IMR-90 (cell line): Measurements from ENCODE around the gene TBC1D4. TPM values are rescaled to one million over a fixed set of nuclear protein-coding genes. Genes with fewer than 3 reads are reported as not detected.

Experiments used
- ATAC-seq: fragments of 200-7000 bp; cut with Tn5 transposase; 2 replicates; pipeline ENCODE4 v1.9.1; 2020; ENCODE audit warnings: low read depth, mild to moderate bottlenecking, moderate library complexity
- BruUV-seq: library from RNA; stranded (reverse); fragments of 400-500 nt; replicated peaks from 2 replicates; lab custom pipeline; 2021; lab: Mats Ljungman, UMichigan
- CTCF ChIA-PET: fragments of 300-600 bp; formaldehyde crosslinking; extraction: SDS; loops from one replicate; lab custom pipeline; 2021; ENCODE audit warnings: antibody characterized with exemption; lab: Yijun Ruan, JAX
- POLR2A ChIA-PET: fragments of 300-600 bp; sonication (Branson Sonifier 250); formaldehyde crosslinking; loops from one replicate; lab custom pipeline; 2022; ENCODE audit warnings: antibody characterized with exemption; ENCODE audit not compliant: unreplicated experiment; lab: Charles Lee
- DNase-seq: peaks from one replicate; pipeline ENCODE4 v3.0.0; 2013
- H2AFZ ChIP-seq: replicated peaks from 2 replicates; pipeline ENCODE3; 2013; ENCODE audit warnings: low read length, mild to moderate bottlenecking; ENCODE audit not compliant: poor library complexity
- H2AK5ac ChIP-seq: 2 replicates; pipeline ENCODE4 v1.6.1; 2013; ENCODE audit warnings: low read depth, low read length, inconsistent platforms
- H2AK9ac ChIP-seq: replicated peaks from 2 replicates; pipeline ENCODE3; 2013; ENCODE audit warnings: mild to moderate bottlenecking, low read depth, low read length, moderate library complexity; ENCODE audit not compliant: poor library complexity
- H2BK120ac ChIP-seq: 2 replicates; pipeline ENCODE4 v1.6.1; 2013; ENCODE audit warnings: low read depth, low read length, inconsistent platforms
- H2BK15ac ChIP-seq: 3 replicates; pipeline ENCODE4 v1.6.1; 2013; ENCODE audit warnings: low read depth, low read length, inconsistent platforms
- H2BK20ac ChIP-seq: 2 replicates; pipeline ENCODE4 v1.6.1; 2013; ENCODE audit warnings: low read depth, mild to moderate bottlenecking, inconsistent platforms, low read length, moderate library complexity
- H2BK5ac ChIP-seq: 2 replicates; pipeline ENCODE4 v1.6.1; 2013; ENCODE audit warnings: mild to moderate bottlenecking, low read depth, low read length, inconsistent platforms; ENCODE audit not compliant: poor library complexity, severe bottlenecking
- H3K14ac ChIP-seq: replicated peaks from 2 replicates; pipeline ENCODE4 v1.6.1; 2013; ENCODE audit warnings: low read depth, low read length, inconsistent platforms
- H3K18ac ChIP-seq: 2 replicates; pipeline ENCODE4 v1.6.1; 2013; ENCODE audit warnings: low read depth, low read length, control low read depth
- H3K23ac ChIP-seq: 2 replicates; pipeline ENCODE4 v1.6.1; 2013; ENCODE audit warnings: low read depth, low read length, inconsistent platforms
- H3K27ac ChIP-seq: 2 replicates; pipeline ENCODE4 v1.5.1; 2013; ENCODE audit warnings: mild to moderate bottlenecking, control low read depth, low read length; ENCODE audit not compliant: insufficient read depth
- H3K27me3 ChIP-seq: 2 replicates; pipeline ENCODE4 v1.6.1; 2013; ENCODE audit warnings: low read length; ENCODE audit not compliant: control insufficient read depth, insufficient read depth
- H3K36me3 ChIP-seq: 2 replicates; pipeline ENCODE4 v1.6.1; 2013; ENCODE audit warnings: low read length, mixed read lengths; ENCODE audit not compliant: control insufficient read depth, insufficient read depth
- H3K4ac ChIP-seq: 2 replicates; pipeline ENCODE4 v1.6.1; 2013; ENCODE audit warnings: low read depth, low read length, inconsistent platforms
- H3K4me1 ChIP-seq: 2 replicates; pipeline ENCODE4 v1.6.1; 2013; ENCODE audit warnings: low read length, mixed read lengths; ENCODE audit not compliant: control insufficient read depth, insufficient read depth
- H3K4me2 ChIP-seq: 2 replicates; pipeline ENCODE4 v1.6.1; 2013; ENCODE audit warnings: low read depth, mild to moderate bottlenecking, control low read depth, low read length, moderate library complexity
- H3K4me3 ChIP-seq: 2 replicates; pipeline ENCODE4 v1.5.1; 2013; ENCODE audit warnings: low read depth, mild to moderate bottlenecking, control low read depth, low read length, moderate library complexity; ENCODE audit not compliant: insufficient read depth
- H3K56ac ChIP-seq: 2 replicates; pipeline ENCODE4 v1.6.1; 2013; ENCODE audit warnings: low read length, inconsistent platforms; ENCODE audit not compliant: insufficient read depth; ENCODE audit errors: extremely low read depth
- H3K79me1 ChIP-seq, 2 experiments: 2 replicates each; pipeline ENCODE4 v1.6.1; 2013; ENCODE audit warnings: low read length in 2 of 2, inconsistent platforms in 1 of 2, low read depth in 1 of 2
- H3K9ac ChIP-seq: 2 replicates; pipeline ENCODE4 v1.6.1; 2013; ENCODE audit warnings: low read depth, low read length, control low read depth
- H3K9me1 ChIP-seq: 2 replicates; pipeline ENCODE4 v1.6.1; 2013; ENCODE audit warnings: low read length, inconsistent platforms; ENCODE audit not compliant: insufficient read depth
- H3K9me3 ChIP-seq: 2 replicates; pipeline ENCODE4 v1.6.1; 2013; ENCODE audit warnings: low read length; ENCODE audit not compliant: control insufficient read depth, insufficient read depth
- H4K20me1 ChIP-seq: 2 replicates; pipeline ENCODE4 v1.6.1; 2013; ENCODE audit warnings: low read length, inconsistent platforms; ENCODE audit not compliant: insufficient read depth
- H4K5ac ChIP-seq: 2 replicates; pipeline ENCODE4 v1.6.1; 2013; ENCODE audit warnings: mild to moderate bottlenecking, low read depth, low read length, control low read depth
- H4K8ac ChIP-seq, 2 experiments: 2 replicates each; pipeline ENCODE4 v1.6.1; 2013; ENCODE audit warnings: low read depth in 2 of 2, low read length in 2 of 2, control low read depth in 1 of 2, inconsistent platforms in 1 of 2
- H4K91ac ChIP-seq: 2 replicates; pipeline ENCODE4 v1.6.1; 2013; ENCODE audit warnings: low read depth, low read length, inconsistent platforms; ENCODE audit not compliant: insufficient read depth
- BHLHE40 ChIP-seq: fragments of 150-350 bp; IDR thresholded peaks from 2 replicates; pipeline ENCODE4 v1.6.1; 2016; ENCODE audit warnings: mild to moderate bottlenecking, low read depth, low read length
- CEBPB ChIP-seq: IDR thresholded peaks from 2 replicates; pipeline ENCODE4 v1.6.1; 2012; ENCODE audit warnings: low read depth, low read length, improper control_type of control experiment
- CHD1 ChIP-seq: IDR thresholded peaks from 2 replicates; pipeline ENCODE4 v1.6.1; 2012; ENCODE audit warnings: low read depth, low read length, improper control_type of control experiment
- CTCF ChIP-seq: conservative IDR thresholded peaks from 2 replicates; pipeline ENCODE4 v1.5.1; 2012; ENCODE audit warnings: mild to moderate bottlenecking, low read depth, low read length, improper control_type of control experiment
- ELK1 ChIP-seq: fragments of 150-350 bp; IDR thresholded peaks from 2 replicates; pipeline ENCODE4 v1.6.1; 2016; ENCODE audit warnings: low read depth, mild to moderate bottlenecking, low read length, moderate library complexity, borderline replicate concordance
- FOS ChIP-seq: fragments of 150-350 bp; IDR thresholded peaks from 2 replicates; pipeline ENCODE4 v1.6.1; 2016; ENCODE audit warnings: low read depth, low read length
- MAFK ChIP-seq: IDR thresholded peaks from 2 replicates; pipeline ENCODE4 v1.6.1; 2012; ENCODE audit warnings: low read depth, low read length, improper control_type of control experiment
- MAZ ChIP-seq: IDR thresholded peaks from 2 replicates; pipeline ENCODE4 v1.6.1; 2012; ENCODE audit warnings: low read depth, mild to moderate bottlenecking, low read length, improper control_type of control experiment, moderate library complexity, borderline replicate concordance
- MXI1 ChIP-seq: IDR thresholded peaks from 2 replicates; pipeline ENCODE4 v1.6.1; 2012; ENCODE audit warnings: low read depth, mild to moderate bottlenecking, low read length, moderate library complexity, borderline replicate concordance
- NFE2L2 ChIP-seq: fragments of 150-350 bp; IDR thresholded peaks from 2 replicates; pipeline ENCODE4 v1.6.1; 2016; ENCODE audit warnings: low read depth, mild to moderate bottlenecking, low read length
- POLR2A ChIP-seq: IDR thresholded peaks from 2 replicates; pipeline ENCODE4 v1.6.1; 2012; ENCODE audit warnings: mild to moderate bottlenecking, low read depth, low read length
- RAD21 ChIP-seq: IDR thresholded peaks from 2 replicates; pipeline ENCODE4 v1.6.1; 2012; ENCODE audit warnings: low read length, improper control_type of control experiment
- RCOR1 ChIP-seq: IDR thresholded peaks from 2 replicates; pipeline ENCODE4 v1.6.1; 2012; ENCODE audit warnings: mild to moderate bottlenecking, low read length, improper control_type of control experiment; ENCODE audit not compliant: insufficient replicate concordance
- RFX5 ChIP-seq: IDR thresholded peaks from 2 replicates; pipeline ENCODE4 v1.8.0; 2012; ENCODE audit warnings: low read depth, mild to moderate bottlenecking, low read length, moderate library complexity
- SMC3 ChIP-seq: fragments of 150-350 bp; IDR thresholded peaks from 2 replicates; pipeline ENCODE4 v1.6.1; 2016; ENCODE audit warnings: low read depth, mild to moderate bottlenecking, antibody characterized with exemption, low read length, moderate library complexity
- USF2 ChIP-seq: fragments of 150-350 bp; IDR thresholded peaks from 2 replicates; pipeline ENCODE4 v1.6.1; 2017; ENCODE audit warnings: mild to moderate bottlenecking, antibody characterized with exemption, low read length, low read depth
- WGBS, 2 experiments: methylation state at CpG; one replicate each; pipeline versions ENCODE4 v1.1.5 to v1.1.7; 2013; ENCODE audit warnings: missing lambda C conversion rate in 2 of 2; ENCODE audit not compliant: insufficient read length in 1 of 2; ENCODE audit errors: extremely low coverage in 2 of 2; 5-methylcytosine and 5-hydroxymethylcytosine counted together
- dilution Hi-C: fragments of 300-500 bp; cut with HindIII; formaldehyde crosslinking; loops from one replicate; pipeline ENCODE4 v1.14.3; 2018; ENCODE audit warnings: low sequenced_read_pairs; ENCODE audit not compliant: unreplicated experiment
- in situ Hi-C: fragments of 300-500 bp; cut with MboI; formaldehyde crosslinking; loops from 3 replicates; pipeline ENCODE4 v1.14.3; 2019; ENCODE audit warnings: low sequenced_read_pairs, inconsistent platforms, mixed read lengths
- intact Hi-C: fragments of 100-400 bp; cut with micrococcal nuclease; formaldehyde crosslinking; loops from 2 replicates; pipeline ENCODE4 v1.10.0; 2022
- polyA plus RNA-seq, 3 experiments: library from polyadenylated mRNA; depleted of rRNA; stranded (reverse); fragments of >200 nt; gene quantifications; 2 replicates each; pipeline ENCODE4 v1.2.3, GENCODE V29; 2012; ENCODE audit warnings: low replicate concordance in 1 of 3
- total RNA-seq: library from RNA; depleted of rRNA; stranded (reverse); fragments of >200 nt; gene quantifications from 2 replicates; pipeline ENCODE4 v1.2.3, GENCODE V29; 2012

The TBC1D4 gene
- total and polyA plus RNA-seq, 2 of the 4 experiments (the other 2 are of a cell fraction): 7.5 to 22.8 TPM

GRCh38 chr13:75250526-75251178 lies 231.3 kb downstream of the TBC1D4 start:
- no peak overlapping the region for H2BK5ac ChIP-seq
- H2BK15ac ChIP-seq: no peak overlapping the region
- no peaks in the 10 kb centered on the region for H3K9me3 ChIP-seq
- no peak overlapping the region for H2AK9ac ChIP-seq
- H4K91ac ChIP-seq: no peak overlapping the region
- no peak overlapping the region for H3K14ac ChIP-seq
- ATAC-seq (peak; percentile 74), DNase-seq (peak; percentile 83)
- in situ Hi-C loops (no loop called here), intact Hi-C loops (loop anchor here (10.0 kb wide), 1 partner anchor 1496 kb away; no protein-coding TSS in a partner anchor), dilution Hi-C loops (no loop called here)
- H4K20me1 ChIP-seq: no peaks in the 10 kb centered on the region
- H2BK20ac ChIP-seq: no peak overlapping the region
- H3K9me1 ChIP-seq: no peaks in the 10 kb centered on the region
- CTCF ChIA-PET: no interaction called here
- no peaks in the 10 kb centered on the region for H3K36me3 ChIP-seq
- H3K4ac ChIP-seq: no peak overlapping the region
- no peak overlapping the region for H3K9ac ChIP-seq
- H3K79me1 ChIP-seq: no peaks in the 10 kb centered on the region
- peak overlapping the region; percentile 58; the same call in 1 of the 2 replicates for H3K18ac ChIP-seq
- no peak overlapping the region for H4K5ac ChIP-seq
- H3K56ac ChIP-seq: no peak overlapping the region
- TF ChIP-seq RCOR1 (no peak), CHD1 (no peak), FOS (peak; percentile 46), CEBPB (peak; percentile 17; the same call in 1 of the 2 replicates), BHLHE40 (no peak), SMC3 (no peak), MAZ (no peak), NFE2L2 (no peak), MXI1 (no peak), ELK1 (no peak), RAD21 (no peak), CTCF (no peak), MAFK (no peak), POLR2A (no peak), RFX5 (no peak), USF2 (no peak)
- no peak overlapping the region for H2AFZ ChIP-seq
- no peak overlapping the region for H4K8ac ChIP-seq
- H3K27ac ChIP-seq: peak overlapping the region; percentile 37; the same call in 1 of the 2 replicates
- BruUV-seq: no TSS peak
- no peak overlapping the region for H2AK5ac ChIP-seq
- no peak overlapping the region for H3K4me3 ChIP-seq
- H3K4me1 ChIP-seq: no peaks in the 10 kb centered on the region; the same call in 1 of the 2 replicates
- POLR2A ChIA-PET: no interaction called here
- no peak overlapping the region for H3K23ac ChIP-seq
- peak overlapping the region; percentile 69 for H3K4me2 ChIP-seq
- peaks cover 7% of the 10 kb centered on the region; the same call in 1 of the 2 replicates for H3K27me3 ChIP-seq
- WGBS, 2 experiments: no CpG with 5 or more reads among the region's 7 CpGs
- no peak overlapping the region for H2BK120ac ChIP-seq
